ENCODE data around the gene DKK2. TPM values are rescaled to one million over a fixed set of nuclear protein-coding genes. Genes with fewer than 3 reads are reported as not detected.

The DKK2 gene
- total RNA-seq, 1 experiment from 2014 or later: 0.11 TPM

GRCh38 chr4:106941841-106942240 lies 94.3 kb downstream of the DKK2 start:
- H3K79me2 ChIP-seq (ENCODE audit: insufficient read depth, low read length): no peaks in the 10 kb centered on the region
- H4K5ac ChIP-seq (ENCODE audit: insufficient read length, low read depth, low read length): no peak overlapping the region
- H3K4me1 Mint-ChIP-seq: no peaks in the 10 kb centered on the region
- no peaks in the 10 kb centered on the region for H3K27me3 ChIP-seq (ENCODE audit: insufficient read depth, low read length)
- no peak overlapping the region for H2BK15ac ChIP-seq (ENCODE audit: low read depth, low read length)
- no peak overlapping the region for H2BK12ac ChIP-seq (ENCODE audit: insufficient read length, low read depth, low read length)
- no peak overlapping the region for H4K8ac ChIP-seq (replicated peaks; ENCODE audit: insufficient read length, low read depth, low read length)
- no peak overlapping the region for H2BK5ac ChIP-seq (ENCODE audit: insufficient read length, low read length)
- H4K20me1 ChIP-seq (ENCODE audit: control insufficient read depth, insufficient read depth, insufficient read length): no peaks in the 10 kb centered on the region
- no peak overlapping the region for H2BK120ac ChIP-seq (ENCODE audit: low read depth, low read length, poor library complexity, severe bottlenecking)
- H3K9me3 ChIP-seq (ENCODE audit: control insufficient read depth, low read depth, low read length): no peaks in the 10 kb centered on the region
- H4K91ac ChIP-seq (ENCODE audit: insufficient read length, low read depth, low read length): no peak overlapping the region
- H3K23me2 ChIP-seq (ENCODE audit: insufficient read length, low read depth, low read length, poor library complexity, severe bottlenecking): no peaks in the 10 kb centered on the region
- TF ChIP-seq CTCF (conservative IDR thresholded peaks at IDR 0.05): no peak
- no peaks in the 10 kb centered on the region for H3K27me3 Mint-ChIP-seq (ENCODE audit: low read depth)
- no peak overlapping the region for H3K27ac ChIP-seq (ENCODE audit: insufficient read length, low read depth, low read length)
- no peak overlapping the region for H2AK5ac ChIP-seq (ENCODE audit: insufficient read length, low read length)
- H2AFZ ChIP-seq (ENCODE audit: low read length): no peak overlapping the region
- H3K27ac Mint-ChIP-seq: no peak overlapping the region
- no peak overlapping the region for H3K9ac ChIP-seq (ENCODE audit: extremely low read depth, insufficient read length, low read length)
- no peak overlapping the region for H3K4ac ChIP-seq (ENCODE audit: low read depth, low read length)
- H3K9me3 Mint-ChIP-seq: peaks cover 0 to 4% of the 10 kb centered on the region in 2 experiments; a peak in 2 of 5 replicates
- no peak overlapping the region for H3K4me2 ChIP-seq (ENCODE audit: insufficient read depth, insufficient read length, low read length)
- H3K18ac ChIP-seq (ENCODE audit: insufficient read length, low read depth, low read length): no peak overlapping the region
- WGBS (ENCODE audit: extremely low coverage, insufficient read length, low lambda C conversion rate): no CpG with 5 or more reads among the region's 1 CpG
- no peaks in the 10 kb centered on the region; a peak in 1 of 7 replicates for H3K36me3 Mint-ChIP-seq (ENCODE audit: insufficient read depth in 1 of 3, low read depth in 3 of 3)
- H3K56ac ChIP-seq (ENCODE audit: insufficient read length, low read depth, low read length): no peak overlapping the region
- no peak overlapping the region for H3K4me3 Mint-ChIP-seq
- H3T11ph ChIP-seq (ENCODE audit: low read length): no peak overlapping the region
- H3K14ac ChIP-seq (ENCODE audit: insufficient read depth, low read length): no peak overlapping the region
- no peak overlapping the region for H3K23ac ChIP-seq (ENCODE audit: insufficient read length, low read depth, low read length)
- no peaks in the 10 kb centered on the region for H3K79me1 ChIP-seq (ENCODE audit: insufficient read depth, low read depth, low read length, poor library complexity, severe bottlenecking)
- H3K4me1 ChIP-seq (ENCODE audit: insufficient read depth, low read length): no peaks in the 10 kb centered on the region
- no peak overlapping the region for H2BK20ac ChIP-seq (ENCODE audit: low read depth, low read length, poor library complexity, severe bottlenecking)
- DNase-seq: no peak
